Activated T-cell treated with anti-CD3 and anti-CD28 coated beads for 4 hours (primary cell): ENCODE results near the gene TNNI3K.

Experiments used
- DNase-seq: peaks from one replicate; pipeline ENCODE4 v3.0.0-alpha.2; 2020

Gene TNNI3K

GRCh38 chr1:74508449-74508848, 273.3 kb downstream of the TNNI3K start:
- DNase-seq, result no peak

GRCh38 chr1:74512170-74512915, 277.2 kb downstream of the TNNI3K start, which contains the start of gene LRRC53:
Gene LRRC53 (minus strand): TSS chr1:74512611. CDS start chr1:74483349, 29,262 bp downstream.
- no peak for DNase-seq

GRCh38 chr1:74513411-74514300, 278.5 kb downstream of the TNNI3K start:
- DNase-seq, result no peak

DNA sequence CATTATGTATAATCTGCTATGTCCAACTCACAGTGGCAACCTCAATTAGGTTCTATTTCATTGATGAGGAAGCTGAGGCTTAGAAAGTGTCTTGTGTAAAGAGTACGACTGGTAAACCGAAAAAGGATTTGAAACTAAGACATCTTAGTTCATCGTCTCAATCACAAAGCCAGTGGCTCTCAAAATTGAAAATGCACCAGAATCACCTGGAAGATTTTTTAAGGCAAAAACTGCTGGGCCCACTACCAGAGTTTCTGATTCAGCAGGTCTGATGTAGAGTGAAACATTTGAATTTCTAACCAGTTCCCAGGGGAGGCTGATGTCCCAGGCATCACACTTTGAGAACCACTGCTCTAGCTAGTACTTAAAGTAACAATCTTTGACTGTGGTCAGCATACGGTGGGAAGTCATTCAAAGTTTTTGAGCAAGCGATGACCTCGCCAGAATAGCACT, 282.4 kb downstream of the TNNI3K start:
- no peak for DNase-seq

GRCh38 chr1:74522148-74522547, 287.0 kb downstream of the TNNI3K start:
- DNase-seq, result no peak

DNA sequence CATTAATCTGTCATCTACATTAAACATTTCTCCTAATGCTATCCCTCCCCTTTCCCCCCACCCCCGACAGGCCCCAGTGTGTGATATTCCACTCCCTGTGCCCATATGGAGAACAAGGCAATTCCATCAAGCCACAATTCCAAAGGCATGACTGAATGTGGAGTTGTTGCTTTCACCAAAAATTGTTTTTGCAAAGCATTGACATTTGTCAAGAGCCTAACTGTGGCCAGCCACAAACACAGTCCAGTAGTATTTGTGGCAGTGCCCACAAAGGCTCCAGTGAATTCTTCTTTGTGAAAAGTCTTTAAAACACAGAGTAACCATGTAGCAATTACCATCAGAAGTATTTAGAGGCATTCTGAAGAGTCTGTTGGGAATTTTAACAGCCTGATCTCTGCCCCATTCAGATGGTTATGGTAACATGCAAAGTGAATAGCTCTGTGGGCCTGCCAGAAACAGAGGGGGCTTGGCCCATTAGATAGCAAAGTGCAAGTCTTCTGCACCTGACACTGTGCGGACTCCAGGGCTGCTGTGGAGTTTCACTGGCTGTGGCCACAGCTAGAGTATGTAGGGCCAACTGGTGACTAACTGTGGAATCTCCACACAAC, 288.8 kb downstream of the TNNI3K start:
- DNase-seq, result no peak

GRCh38 chr1:74526708-74527107, 291.5 kb downstream of the TNNI3K start:
- DNase-seq, result no peak

- DNase-seq, result no peak
These were observed 292.9 kb downstream of the TNNI3K start for GRCh38 chr1:74528123-74528522.

DNA sequence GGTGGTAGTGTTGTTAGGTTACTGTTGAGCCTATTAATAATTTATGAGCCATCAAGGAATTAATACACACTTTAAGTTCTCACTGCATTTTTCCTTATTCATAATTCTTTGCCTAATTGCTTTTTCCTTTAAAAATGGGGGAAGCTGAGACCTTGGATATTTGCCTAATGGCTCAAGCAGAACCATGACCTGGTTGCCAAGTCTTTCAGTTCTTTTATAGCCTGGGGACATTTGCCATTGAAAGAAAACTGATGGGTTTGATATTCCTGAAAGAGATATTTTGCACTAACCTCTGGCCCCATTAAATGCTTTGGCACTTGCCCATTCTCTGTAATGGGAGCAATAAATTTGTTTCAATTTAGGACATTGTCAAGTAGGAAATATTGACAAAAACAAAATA, 295.7 kb downstream of the TNNI3K start:
- DNase-seq, result no peak

GRCh38 chr1:74531796-74532195, 296.6 kb downstream of the TNNI3K start:
- DNase-seq, result no peak

GRCh38 chr1:74534241-74534640, 299.1 kb downstream of the TNNI3K start:
- no peak for DNase-seq

- DNase-seq, result no peak
These were observed 310.6 kb downstream of the TNNI3K start for GRCh38 chr1:74545821-74546220.

GRCh38 chr1:74548961-74549750, 314.0 kb downstream of the TNNI3K start:
- DNase-seq, result no peak

DNA sequence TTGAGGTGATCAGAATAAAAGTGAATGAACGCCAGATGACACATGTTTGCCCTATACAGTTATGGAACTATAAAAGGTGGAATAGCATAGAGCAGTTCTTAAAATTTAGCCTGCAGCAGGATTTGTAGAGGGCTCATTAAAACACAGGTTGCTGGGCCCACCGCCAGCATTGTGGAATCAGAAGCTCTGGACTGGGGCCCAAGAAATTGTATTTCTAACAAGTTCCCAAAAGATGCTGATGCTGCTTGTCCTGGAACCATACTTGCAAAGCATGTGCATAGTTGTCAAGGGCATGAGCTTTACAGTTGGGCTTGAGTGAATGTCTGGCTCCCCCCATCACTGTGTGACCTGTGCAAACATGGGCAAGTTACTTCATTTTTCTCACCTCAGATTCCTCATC, 314.7 kb downstream of the TNNI3K start:
- no peak for DNase-seq

DNA sequence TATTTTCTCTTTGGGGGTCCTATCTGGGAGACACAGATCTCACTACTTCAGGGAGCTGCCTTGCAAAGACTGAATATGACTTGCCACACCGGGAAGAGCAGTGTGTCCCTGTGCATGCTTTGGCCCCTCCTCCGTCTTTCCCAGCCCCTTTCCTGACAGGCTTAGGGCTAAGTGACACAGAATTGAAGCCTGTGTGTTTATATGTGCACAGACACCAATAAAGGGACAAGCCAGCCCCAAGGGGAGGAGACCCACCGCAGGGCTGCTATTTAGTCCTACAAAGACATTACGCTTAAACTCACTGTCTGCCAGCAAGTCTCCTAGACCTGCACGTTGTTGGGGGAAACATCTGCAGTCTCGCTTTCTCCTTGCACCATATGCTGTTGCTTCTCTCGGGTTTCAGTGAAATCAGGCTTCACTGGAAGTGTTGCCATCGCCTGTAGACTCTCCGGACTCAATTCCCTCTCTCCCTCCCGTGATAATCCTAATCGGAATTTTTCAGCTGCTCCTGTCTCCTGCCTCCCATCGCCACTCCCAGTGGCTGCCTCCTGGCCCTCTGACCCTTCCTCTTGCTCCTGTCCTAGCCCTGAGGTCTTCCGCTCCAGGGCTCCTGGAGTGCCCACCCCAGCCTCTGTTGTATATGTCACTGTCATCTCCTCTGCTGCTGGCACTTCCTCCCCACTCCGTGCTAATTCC, 335.8 kb downstream of the TNNI3K start:
- no peak for DNase-seq

- no peak for DNase-seq
These were observed 336.3 kb downstream of the TNNI3K start for GRCh38 chr1:74571493-74571800.

GRCh38 chr1:74571891-74572290, 336.7 kb downstream of the TNNI3K start:
- no peak for DNase-seq

- DNase-seq, result no peak
These were observed 342.9 kb downstream of the TNNI3K start for GRCh38 chr1:74578101-74578500.

GRCh38 chr1:74579425-74579824, 344.2 kb downstream of the TNNI3K start:
- no peak for DNase-seq

DNA sequence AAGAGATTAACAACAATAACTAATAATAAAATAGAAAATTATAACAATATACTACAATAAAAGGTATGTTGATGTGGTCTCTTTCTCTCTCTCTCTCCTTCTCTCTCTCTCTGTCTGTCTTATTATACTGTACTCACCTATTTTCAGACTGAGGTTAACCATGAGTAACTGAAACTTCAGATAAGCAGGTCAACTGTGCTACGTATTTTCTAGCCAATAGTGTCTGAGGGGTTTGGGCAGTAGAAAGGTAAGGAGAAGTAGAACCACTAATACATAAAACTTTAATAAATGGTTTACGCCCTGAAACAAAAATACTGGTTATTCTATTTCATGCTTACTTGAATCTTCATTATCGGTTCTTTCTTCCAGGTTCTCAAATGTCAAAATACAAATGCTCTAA, 348.2 kb downstream of the TNNI3K start:
- DNase-seq, result no peak

DNA sequence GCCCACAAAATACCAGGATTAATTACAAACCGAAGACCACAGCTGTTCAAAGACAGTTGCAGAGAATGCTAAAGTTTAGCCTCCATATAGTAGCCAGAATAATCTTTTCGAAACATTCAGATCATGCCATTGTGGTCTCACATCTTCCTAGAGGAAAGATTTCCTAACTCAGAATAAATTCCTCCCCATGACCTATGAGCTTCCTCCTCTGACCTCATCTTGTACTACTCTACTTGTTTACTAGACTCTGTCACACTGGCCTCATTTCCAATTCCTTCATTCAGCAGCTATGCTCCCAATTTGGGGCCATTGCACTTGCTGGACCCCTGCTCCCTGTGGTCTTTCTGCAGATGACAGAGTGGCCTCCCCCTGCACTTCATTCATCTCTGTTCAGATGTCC, 349.0 kb downstream of the TNNI3K start:
- DNase-seq, result no peak

DNA sequence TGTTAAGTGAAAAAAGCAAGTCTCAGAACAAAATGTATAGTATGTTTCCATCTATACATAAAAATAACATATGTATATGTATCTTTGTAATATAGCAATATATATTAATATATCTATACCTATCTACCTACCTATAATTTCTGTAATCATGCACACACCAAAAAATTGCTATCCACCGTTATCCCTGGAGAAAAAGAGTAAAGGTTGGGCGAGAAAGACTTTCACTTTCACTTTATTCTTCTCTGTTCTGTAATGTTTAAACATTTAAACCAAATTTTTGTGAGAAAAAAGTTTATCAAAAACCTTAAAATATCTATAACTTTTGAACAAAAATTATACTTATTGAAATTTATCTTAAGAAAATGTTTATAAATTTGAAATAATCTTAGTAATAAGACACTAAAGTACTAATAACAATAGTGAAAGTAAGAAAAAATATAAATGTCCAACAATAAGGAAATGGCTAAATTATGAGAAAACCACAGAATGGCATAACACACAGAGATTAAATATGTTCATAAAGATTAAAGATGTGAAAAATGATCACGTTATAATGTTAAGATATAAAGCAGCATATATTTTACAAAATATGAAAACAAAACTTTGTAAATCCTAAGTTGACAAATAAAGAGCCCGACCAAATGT, 351.2 kb downstream of the TNNI3K start:
- no peak for DNase-seq
